ENCODE measurements around the gene RNU5D-1.

DNA sequence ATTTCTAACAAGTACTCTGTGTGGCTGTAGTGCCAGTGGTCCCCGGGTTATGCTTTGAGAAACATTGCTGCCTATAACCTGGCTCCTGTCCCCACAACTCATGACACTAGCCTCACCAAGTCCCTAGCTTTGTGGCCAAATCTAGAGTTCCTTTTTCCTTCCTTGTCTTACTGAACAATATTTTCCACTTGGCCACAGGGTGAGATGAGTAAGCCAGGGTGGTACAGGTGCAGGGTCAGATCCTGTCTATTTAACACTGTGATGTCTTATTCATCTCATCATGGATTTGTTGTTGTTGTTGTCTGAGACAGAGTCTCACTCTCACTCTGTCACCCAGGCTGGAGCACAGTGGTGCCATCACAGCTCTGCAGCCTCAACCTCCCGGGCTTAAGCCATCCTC is 37.8 kb downstream of the RNU5D-1 start:
- TF ChIP-seq, protein P1, sequence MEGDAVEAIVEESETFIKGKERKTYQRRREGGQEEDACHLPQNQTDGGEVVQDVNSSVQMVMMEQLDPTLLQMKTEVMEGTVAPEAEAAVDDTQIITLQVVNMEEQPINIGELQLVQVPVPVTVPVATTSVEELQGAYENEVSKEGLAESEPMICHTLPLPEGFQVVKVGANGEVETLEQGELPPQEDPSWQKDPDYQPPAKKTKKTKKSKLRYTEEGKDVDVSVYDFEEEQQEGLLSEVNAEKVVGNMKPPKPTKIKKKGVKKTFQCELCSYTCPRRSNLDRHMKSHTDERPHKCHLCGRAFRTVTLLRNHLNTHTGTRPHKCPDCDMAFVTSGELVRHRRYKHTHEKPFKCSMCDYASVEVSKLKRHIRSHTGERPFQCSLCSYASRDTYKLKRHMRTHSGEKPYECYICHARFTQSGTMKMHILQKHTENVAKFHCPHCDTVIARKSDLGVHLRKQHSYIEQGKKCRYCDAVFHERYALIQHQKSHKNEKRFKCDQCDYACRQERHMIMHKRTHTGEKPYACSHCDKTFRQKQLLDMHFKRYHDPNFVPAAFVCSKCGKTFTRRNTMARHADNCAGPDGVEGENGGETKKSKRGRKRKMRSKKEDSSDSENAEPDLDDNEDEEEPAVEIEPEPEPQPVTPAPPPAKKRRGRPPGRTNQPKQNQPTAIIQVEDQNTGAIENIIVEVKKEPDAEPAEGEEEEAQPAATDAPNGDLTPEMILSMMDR (IDR thresholded peaks at IDR 0.05) = no peak
- TF ChIP-seq POLR2AphosphoS5 (IDR thresholded peaks at IDR 0.05) (no peak), POLR2A (IDR thresholded peaks at IDR 0.05) (no peak), EP300 (IDR thresholded peaks at IDR 0.05) (no peak)
